ENCODE data around the gene ABCG1. TPM values are rescaled to one million over a fixed set of nuclear protein-coding genes. Genes with fewer than 3 reads are reported as not detected.
"Not testable (repeated sequence)": the region's sequence is repeated elsewhere in the genome, so short reads cannot be mapped to it uniquely, and the experiment has no call there.

Gene ABCG1
- 10 to 100 TPM; 11.6 to 16.3 TPM for total RNA-seq

DNA sequence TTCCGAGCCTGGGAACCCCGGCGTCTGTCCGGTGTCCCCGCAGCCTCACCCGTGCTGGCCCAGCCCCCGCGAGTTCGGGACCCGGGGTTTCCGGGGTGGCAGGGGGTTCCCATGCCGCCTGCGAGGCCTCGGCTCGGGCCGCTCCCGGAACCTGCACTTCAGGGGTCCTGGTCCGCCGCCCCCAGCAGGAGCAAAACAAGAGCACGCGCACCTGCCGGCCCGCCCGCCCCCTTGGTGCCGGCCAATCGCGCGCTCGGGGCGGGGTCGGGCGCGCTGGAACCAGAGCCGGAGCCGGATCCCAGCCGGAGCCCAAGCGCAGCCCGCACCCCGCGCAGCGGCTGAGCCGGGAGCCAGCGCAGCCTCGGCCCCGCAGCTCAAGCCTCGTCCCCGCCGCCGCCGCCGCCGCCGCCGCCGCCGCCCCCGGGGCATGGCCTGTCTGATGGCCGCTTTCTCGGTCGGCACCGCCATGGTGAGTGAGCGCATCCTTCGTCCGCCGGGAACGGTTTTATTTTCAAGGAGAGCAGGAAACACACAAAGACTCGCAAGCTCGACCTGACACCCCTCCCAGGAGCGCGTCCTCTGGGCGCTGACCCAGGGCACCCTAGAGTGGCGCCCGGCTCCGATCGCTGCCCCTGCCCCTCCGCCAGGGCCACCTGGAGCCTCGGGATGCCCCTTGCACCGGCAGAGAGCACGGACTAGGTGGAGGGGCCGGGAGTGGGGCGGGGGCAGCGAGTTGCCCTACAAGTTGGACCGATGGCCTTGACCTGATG is at the start of gene ABCG1:
ABCG1 (plus strand) TSS at position 305 of the 770 bp plus-strand sequence; CDS start at position 428, 123 bp downstream.
- H3K36me3 Mint-ChIP-seq (ENCODE audit: low read depth), result peaks cover 2% of the 10 kb centered on the region
- peaks cover 10% of the 10 kb centered on the region for H3K9me3 Mint-ChIP-seq (ENCODE audit: low read depth)
- intact Hi-C loops (cut with DNase I, micrococcal nuclease), result no loop called here
- peak within 1 kb of the TSS; percentile 96 for H3K27ac Mint-ChIP-seq
- no peaks in the 10 kb centered on the region for H3K27me3 Mint-ChIP-seq
- POLR2A ChIA-PET, result interaction anchor here (0.6 to 2.3 kb wide), 6 partner anchors 9 to 379 kb away, joined by 3 to 19 read pairs (median 6); no protein-coding TSS in a partner anchor
- peaks cover 20% of the 10 kb centered on the region for H3K4me1 Mint-ChIP-seq
- DNase-seq, result peak; percentile 73
- peak within 1 kb of the TSS; percentile 90 for H3K4me3 Mint-ChIP-seq
- CTCF ChIA-PET, result interaction anchor here (0.6 to 3.8 kb wide), 7 partner anchors 10 to 186 kb away, joined by 3 to 33 read pairs (median 5); no protein-coding TSS in a partner anchor
- ATAC-seq, result peak; percentile 51

DNA sequence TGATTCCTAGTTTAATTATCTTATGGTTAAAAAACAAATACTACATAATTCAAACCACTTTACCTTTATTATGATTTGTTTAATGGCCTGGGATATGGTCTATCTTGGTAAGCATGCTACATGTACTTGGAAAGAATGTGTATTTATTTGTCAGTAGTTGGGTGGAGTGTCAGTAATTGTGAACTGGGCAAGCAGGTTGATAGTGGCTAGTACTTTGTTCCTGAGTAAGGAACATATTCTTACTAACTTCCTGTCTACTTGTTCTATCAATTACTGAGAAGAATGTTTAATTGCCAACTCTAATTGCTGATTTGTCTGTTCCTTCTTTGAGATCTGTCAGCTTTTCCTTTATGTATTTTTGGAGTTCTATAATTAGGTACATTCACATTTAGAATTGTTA is 49.2 kb upstream of the ABCG1 start:
- intact Hi-C loops (cut with DNase I, micrococcal nuclease), result no loop called here
- ChIA-PET CTCF (interaction anchor here (0.7 to 0.8 kb wide), 2 partner anchors 10 to 91 kb away, joined by 3 to 4 read pairs; no protein-coding TSS in a partner anchor), POLR2A (no interaction called here)

DNA sequence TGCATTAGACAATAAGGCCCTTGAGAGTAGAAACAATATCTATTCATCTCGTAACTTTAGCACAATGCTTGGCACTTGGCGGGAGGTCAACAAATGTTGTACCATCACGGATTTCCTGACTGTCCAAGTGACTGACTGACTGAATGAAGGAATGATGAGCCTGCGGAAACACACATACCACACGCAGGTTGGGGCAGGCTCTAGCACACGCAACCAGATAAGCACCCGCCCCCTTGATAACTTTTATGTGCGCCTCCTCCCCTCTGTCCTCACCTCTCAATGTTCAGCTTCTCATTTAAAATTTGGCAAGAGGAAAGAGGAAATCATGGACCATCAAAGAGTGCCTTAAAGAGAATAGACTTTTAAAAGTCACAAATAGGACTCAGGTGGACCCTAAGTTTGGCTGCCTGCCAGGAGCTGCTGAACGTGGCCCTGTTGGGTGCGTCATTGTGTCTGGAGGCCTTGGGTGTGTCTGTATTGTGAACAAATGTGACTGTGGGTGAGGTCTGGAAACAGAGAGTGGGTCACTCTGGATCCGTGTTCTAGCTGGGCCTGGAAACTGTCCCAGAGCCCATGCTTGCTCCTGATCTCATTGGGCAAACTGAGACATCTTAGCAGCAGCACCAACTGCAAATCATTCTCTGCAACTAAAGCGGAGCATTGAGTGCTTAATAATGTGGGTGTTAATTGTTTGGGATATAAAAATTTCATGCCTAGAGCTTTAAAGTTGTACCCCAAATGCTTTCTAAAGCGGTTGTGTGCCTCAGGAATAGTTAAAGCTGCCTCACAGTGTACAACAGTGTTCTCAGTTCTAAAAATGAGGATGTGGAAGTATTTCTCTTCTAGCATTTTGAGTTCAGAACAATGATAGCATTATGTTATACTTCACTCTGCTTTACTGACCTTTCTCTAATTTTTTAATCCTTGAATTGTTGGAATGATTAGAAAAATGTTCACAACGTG is 47.6 kb upstream of the ABCG1 start:
- Mint-ChIP-seq H3K27me3 (no peaks in the 10 kb centered on the region), H3K36me3 (ENCODE audit: low read depth) (no peaks in the 10 kb centered on the region), H3K27ac (no peak overlapping the region), H3K4me1 (peaks cover 3% of the 10 kb centered on the region), H3K4me3 (no peak overlapping the region), H3K9me3 (ENCODE audit: low read depth) (no peaks in the 10 kb centered on the region)
- POLR2A ChIA-PET, result no interaction called here
- CTCF ChIA-PET, result interaction anchor here (0.9 to 1.2 kb wide), 3 partner anchors 10 to 39 kb away, joined by 4 to 5 read pairs (median 4); no protein-coding TSS in a partner anchor
- ATAC-seq, result no peak
- no peak for DNase-seq
- intact Hi-C loops (cut with DNase I, micrococcal nuclease), result no loop called here

More for the DNA sequence above, 49.2 kb upstream of the ABCG1 start:
- ATAC-seq (no peak), DNase-seq (no peak)
- Mint-ChIP-seq H3K27ac (no peak overlapping the region), H3K27me3 (no peaks in the 10 kb centered on the region), H3K4me1 (peaks cover 3% of the 10 kb centered on the region), H3K4me3 (no peak overlapping the region), H3K9me3 (ENCODE audit: low read depth) (no peaks in the 10 kb centered on the region), H3K36me3 (ENCODE audit: low read depth) (no peaks in the 10 kb centered on the region)

GRCh38 chr21:42172596-42173483 is 46.1 kb upstream of the ABCG1 start:
- H3K27ac Mint-ChIP-seq, result no peak overlapping the region
- H3K4me3 Mint-ChIP-seq, result no peak overlapping the region
- ChIA-PET CTCF (interaction anchor here (0.7 to 1.2 kb wide), 4 partner anchors 8 to 260 kb away, joined by 3 to 5 read pairs (median 4); no protein-coding TSS in a partner anchor), POLR2A (no interaction called here)
- no peak for DNase-seq
- H3K9me3 Mint-ChIP-seq (ENCODE audit: low read depth), result no peaks in the 10 kb centered on the region
- no peaks in the 10 kb centered on the region for H3K27me3 Mint-ChIP-seq
- intact Hi-C loops (cut with DNase I, micrococcal nuclease), result no loop called here
- no peak for ATAC-seq
- peaks cover 3% of the 10 kb centered on the region for H3K4me1 Mint-ChIP-seq
- H3K36me3 Mint-ChIP-seq (ENCODE audit: low read depth), result no peaks in the 10 kb centered on the region

DNA sequence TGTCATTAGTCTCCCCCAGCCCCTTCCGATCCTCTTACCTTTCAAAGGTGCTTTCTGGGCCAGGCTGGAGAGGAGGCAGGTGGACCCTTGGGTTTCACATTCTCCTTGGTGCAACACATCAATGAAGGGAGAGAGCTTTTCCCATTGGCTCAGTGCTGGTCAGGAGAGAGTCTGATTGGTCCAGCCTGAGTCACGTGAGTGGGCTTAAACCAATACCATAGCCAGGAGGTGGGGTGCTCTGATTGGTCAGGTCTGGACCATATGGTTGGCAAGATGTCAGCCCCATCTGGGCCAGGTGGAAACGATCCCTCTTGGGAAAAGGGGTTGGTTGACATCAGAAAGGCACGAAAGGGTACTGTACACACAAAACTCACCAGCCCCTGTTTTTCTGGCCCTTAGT is 44.8 kb upstream of the ABCG1 start:
- ATAC-seq (peak; percentile 60), DNase-seq (no peak)
- intact Hi-C loops (cut with DNase I, micrococcal nuclease), result no loop called here
- no peaks in the 10 kb centered on the region for H3K36me3 Mint-ChIP-seq (ENCODE audit: low read depth)
- H3K4me1 Mint-ChIP-seq, result peaks cover 3% of the 10 kb centered on the region
- no peaks in the 10 kb centered on the region for H3K9me3 Mint-ChIP-seq (ENCODE audit: low read depth)
- H3K4me3 Mint-ChIP-seq, result no peak overlapping the region
- no peaks in the 10 kb centered on the region for H3K27me3 Mint-ChIP-seq
- CTCF ChIA-PET, result interaction anchor here (0.6 to 1.5 kb wide), 3 partner anchors 10 to 520 kb away, joined by 3 to 4 read pairs (median 3); no protein-coding TSS in a partner anchor
- POLR2A ChIA-PET, result no interaction called here
- H3K27ac Mint-ChIP-seq, result no peak overlapping the region

- intact Hi-C loops (cut with DNase I, micrococcal nuclease), result no loop called here
- H3K36me3 Mint-ChIP-seq (ENCODE audit: low read depth), result no peaks in the 10 kb centered on the region
- CTCF ChIA-PET, result interaction anchor here (0.5 to 1.5 kb wide), 2 partner anchors 27 to 84 kb away, joined by 3 to 4 read pairs; no protein-coding TSS in a partner anchor
These were observed 43.7 kb upstream of the ABCG1 start for GRCh38 chr21:42175110-42175710.

DNA sequence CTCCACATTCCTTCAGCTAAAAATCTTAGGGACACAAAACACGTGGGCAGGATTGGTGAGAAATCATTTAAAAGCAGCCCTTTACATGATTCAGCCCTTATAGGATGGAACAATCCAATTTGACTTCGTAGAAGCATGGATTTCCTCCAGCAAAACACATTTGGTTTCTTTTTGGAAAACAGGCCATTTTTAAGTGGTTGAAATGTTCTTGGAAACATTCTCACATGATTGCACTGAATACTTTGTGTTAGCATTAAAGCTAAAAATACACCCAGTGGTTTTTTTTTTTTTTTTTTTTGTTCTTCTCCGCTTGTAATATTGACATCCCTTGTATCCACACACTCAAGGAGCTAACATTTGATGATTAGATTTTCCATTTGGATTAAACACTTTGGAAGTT is 42.1 kb upstream of the ABCG1 start:
- ChIA-PET CTCF (interaction anchor here (0.7 to 1.5 kb wide), 2 partner anchors 10 to 533 kb away, joined by 3 to 4 read pairs; no protein-coding TSS in a partner anchor), POLR2A (interaction anchor here (0.6 kb wide), 1 partner anchor 67 kb away, joined by 3 read pairs; no protein-coding TSS in a partner anchor)
- ATAC-seq, result no peak
- H3K36me3 Mint-ChIP-seq (ENCODE audit: low read depth), result no peaks in the 10 kb centered on the region
- no peaks in the 10 kb centered on the region for H3K9me3 Mint-ChIP-seq (ENCODE audit: low read depth)
- H3K27me3 Mint-ChIP-seq, result no peaks in the 10 kb centered on the region
- no peak for DNase-seq
- H3K27ac Mint-ChIP-seq, result no peak overlapping the region
- no peaks in the 10 kb centered on the region for H3K4me1 Mint-ChIP-seq
- H3K4me3 Mint-ChIP-seq, result no peak overlapping the region
- intact Hi-C loops (cut with DNase I, micrococcal nuclease), result no loop called here

More at GRCh38 chr21:42175110-42175710, 43.7 kb upstream of the ABCG1 start:
- DNase-seq (no peak), ATAC-seq (no peak)
- no peak overlapping the region for H3K27ac Mint-ChIP-seq
- no peaks in the 10 kb centered on the region for H3K9me3 Mint-ChIP-seq (ENCODE audit: low read depth)
- H3K27me3 Mint-ChIP-seq, result no peaks in the 10 kb centered on the region
- no peak overlapping the region for H3K4me3 Mint-ChIP-seq
- H3K4me1 Mint-ChIP-seq, result no peaks in the 10 kb centered on the region
- POLR2A ChIA-PET, result no interaction called here

GRCh38 chr21:42179316-42179715 is 39.6 kb upstream of the ABCG1 start:
- no peaks in the 10 kb centered on the region for H3K36me3 Mint-ChIP-seq (ENCODE audit: low read depth)
- H3K4me3 Mint-ChIP-seq, result no peak overlapping the region
- no peaks in the 10 kb centered on the region for H3K27me3 Mint-ChIP-seq
- intact Hi-C loops (cut with DNase I, micrococcal nuclease), result no loop called here
- ChIA-PET CTCF (interaction anchor here (0.9 kb wide), 1 partner anchor 10 kb away, joined by 3 read pairs; no protein-coding TSS in a partner anchor), POLR2A (no interaction called here)
- no peak overlapping the region for H3K27ac Mint-ChIP-seq
- DNase-seq (no peak), ATAC-seq (no peak)
- no peaks in the 10 kb centered on the region for H3K9me3 Mint-ChIP-seq (ENCODE audit: low read depth)
- no peaks in the 10 kb centered on the region for H3K4me1 Mint-ChIP-seq

DNA sequence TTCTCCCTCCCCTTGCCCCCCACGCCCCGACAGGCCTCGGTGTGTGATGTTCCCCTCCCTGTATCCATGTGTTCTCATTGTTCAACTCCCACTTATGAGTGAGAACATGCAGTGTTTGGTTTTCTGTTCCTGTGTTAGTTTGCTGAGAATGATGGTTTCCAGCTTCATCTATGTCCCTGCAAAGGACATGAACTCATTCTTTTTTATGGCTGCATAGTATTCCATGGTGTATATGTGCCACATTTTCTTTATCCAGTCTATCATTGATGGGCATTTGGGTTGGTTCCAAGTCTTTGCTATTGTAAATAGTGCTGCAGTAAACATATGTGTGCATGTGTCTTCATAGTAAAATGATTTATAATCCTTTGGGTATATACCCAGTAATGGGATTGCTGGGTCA is 38.9 kb upstream of the ABCG1 start:
- H3K27me3 Mint-ChIP-seq; H3K9me3 Mint-ChIP-seq (ENCODE audit: low read depth); H3K4me3 Mint-ChIP-seq; H3K27ac Mint-ChIP-seq; CTCF ChIA-PET; intact Hi-C loops (cut with DNase I, micrococcal nuclease); H3K4me1 Mint-ChIP-seq; ATAC-seq; DNase-seq; POLR2A ChIA-PET; H3K36me3 Mint-ChIP-seq (ENCODE audit: low read depth): not testable (repeated sequence)

GRCh38 chr21:42182713-42183371 is 36.1 kb upstream of the ABCG1 start:
- intact Hi-C loops (cut with DNase I, micrococcal nuclease), result no loop called here
- ChIA-PET CTCF (interaction anchor here (0.6 kb wide), 1 partner anchor 91 kb away, joined by 3 read pairs; no protein-coding TSS in a partner anchor), POLR2A (interaction anchor here (1.3 kb wide), 1 partner anchor 10 kb away, joined by 3 read pairs; no protein-coding TSS in a partner anchor)
- ATAC-seq (no peak), DNase-seq (no peak)
- Mint-ChIP-seq H3K27ac (no peak overlapping the region), H3K4me1 (peaks cover 24% of the 10 kb centered on the region), H3K4me3 (no peak overlapping the region), H3K27me3 (no peaks in the 10 kb centered on the region), H3K36me3 (ENCODE audit: low read depth) (peaks cover 7% of the 10 kb centered on the region), H3K9me3 (ENCODE audit: low read depth) (peaks cover 11% of the 10 kb centered on the region)

Data from activated CD4-positive, alpha-beta T cell treated with anti-CD3 and anti-CD28 coated beads for 36 hours (primary cell).